Mesothelial cell of epicardium (in vitro differentiated cells): ENCODE results near the gene ZDHHC11. TPM values are rescaled to one million over a fixed set of nuclear protein-coding genes. Genes with fewer than 3 reads are reported as not detected.
"Not testable (repeated sequence)": the region's sequence is repeated elsewhere in the genome, so short reads cannot be mapped to it uniquely, and the experiment has no call there.

Experiments
- DNase-seq, 2 experiments: peaks; one replicate each; pipeline ENCODE4 v3.0.0; 2021; ENCODE audit warnings: low spot score in 2 of 2; ENCODE audit not compliant: unreplicated experiment in 2 of 2
- H3K27ac Mint-ChIP-seq: 2 replicates; pipeline ENCODE4 v1.8.0; 2021; ENCODE audit warnings: mixed read lengths
- H3K27me3 Mint-ChIP-seq: 2 replicates; pipeline ENCODE4 v1.8.0; 2021; ENCODE audit warnings: low read depth, mixed read lengths
- H3K36me3 Mint-ChIP-seq: 2 replicates; pipeline ENCODE4 v1.8.0; 2021; ENCODE audit warnings: mixed read lengths
- H3K4me1 Mint-ChIP-seq: 2 replicates; pipeline ENCODE4 v1.8.0; 2021; ENCODE audit warnings: mixed read lengths
- H3K4me3 Mint-ChIP-seq: 2 replicates; pipeline ENCODE4 v1.8.0; 2021; ENCODE audit warnings: mild to moderate bottlenecking, moderate library complexity, mixed read lengths
- H3K9me3 Mint-ChIP-seq: 2 replicates; pipeline ENCODE4 v1.8.0; 2021; ENCODE audit warnings: mixed read lengths
- CTCF ChIP-seq: fragments of 200-600 bp; sonication (generic); IDR thresholded peaks from one replicate; pipeline ENCODE4 v1.5.0; 2021; ENCODE audit warnings: antibody characterized with exemption; ENCODE audit not compliant: unreplicated experiment
- total RNA-seq: library from RNA; stranded (reverse); gene quantifications from 3 replicates; pipeline ENCODE4 v1.2.1, GENCODE V29; 2021

ZDHHC11 gene
- total RNA-seq, 1 donor from 2014 or later: 11.4 TPM

GRCh38 chr5:769485-770145 lies 81.2 kb downstream of the ZDHHC11 start:
- not testable (repeated sequence) for H3K36me3 Mint-ChIP-seq, H3K4me3 Mint-ChIP-seq, H3K27me3 Mint-ChIP-seq, H3K27ac Mint-ChIP-seq, H3K9me3 Mint-ChIP-seq, H3K4me1 Mint-ChIP-seq, DNase-seq

- Mint-ChIP-seq H3K27ac (no peak overlapping the region), H3K9me3 (peaks cover 6% of the 10 kb centered on the region), H3K36me3 (no peaks in the 10 kb centered on the region), H3K27me3 (peaks cover 9% of the 10 kb centered on the region), H3K4me1 (no peaks in the 10 kb centered on the region), H3K4me3 (no peak overlapping the region)
- TF ChIP-seq CTCF: no peak
- peak; percentile 18 to 38 for DNase-seq
Measured at GRCh38 chr5:766666-767431, 83.9 kb downstream of the ZDHHC11 start.

GRCh38 chr5:765948-766631 lies 84.7 kb downstream of the ZDHHC11 start:
- no peaks in the 10 kb centered on the region for H3K36me3 Mint-ChIP-seq
- H3K27ac Mint-ChIP-seq: no peak overlapping the region
- no peak overlapping the region for H3K4me3 Mint-ChIP-seq
- peak in 1 of 2 experiments; percentile 19 for DNase-seq
- no peaks in the 10 kb centered on the region for H3K4me1 Mint-ChIP-seq
- peaks cover 9% of the 10 kb centered on the region for H3K27me3 Mint-ChIP-seq
- no peak for TF ChIP-seq CTCF
- H3K9me3 Mint-ChIP-seq: peaks cover 6% of the 10 kb centered on the region

GRCh38 chr5:763998-764781 lies 86.6 kb downstream of the ZDHHC11 start:
- H3K9me3 Mint-ChIP-seq: peaks cover 6% of the 10 kb centered on the region
- no peaks in the 10 kb centered on the region for H3K36me3 Mint-ChIP-seq
- H3K27me3 Mint-ChIP-seq: peaks cover 13% of the 10 kb centered on the region
- TF ChIP-seq CTCF: no peak
- no peak overlapping the region for H3K4me3 Mint-ChIP-seq
- H3K4me1 Mint-ChIP-seq: no peaks in the 10 kb centered on the region
- H3K27ac Mint-ChIP-seq: no peak overlapping the region
- peak; percentile 15 to 38 for DNase-seq

GRCh38 chr5:763397-763796 lies 87.4 kb downstream of the ZDHHC11 start:
- Mint-ChIP-seq H3K27me3 (peaks cover 17% of the 10 kb centered on the region), H3K36me3 (no peaks in the 10 kb centered on the region), H3K9me3 (peaks cover 6% of the 10 kb centered on the region), H3K27ac (no peak overlapping the region), H3K4me3 (no peak overlapping the region), H3K4me1 (no peaks in the 10 kb centered on the region)
- TF ChIP-seq CTCF: no peak
- DNase-seq: no peak

GRCh38 chr5:762996-763395 lies 87.8 kb downstream of the ZDHHC11 start:
- H3K4me3 Mint-ChIP-seq, H3K27ac Mint-ChIP-seq, H3K4me1 Mint-ChIP-seq, DNase-seq, H3K9me3 Mint-ChIP-seq, H3K36me3 Mint-ChIP-seq: not testable (repeated sequence)
- peaks cover 17% of the 10 kb centered on the region for H3K27me3 Mint-ChIP-seq
